Cardiac fibroblast (primary cell): ENCODE results near the gene SMIM5.

Experiments used
- DNase-seq, 2 donors: peaks; one replicate each; pipeline versions ENCODE4 v3.0.0 to v3.0.0-alpha.2; 2010; ENCODE audit warnings: low read depth in 2 of 2
- H3K4me3 ChIP-seq, 2 donors: replicated peaks in 1 of 2; 1 replicate in 1 of 2; 2 replicates in 1 of 2; pipeline ENCODE4 v1.5.1; 2011; ENCODE audit warnings: low read depth in 2 of 2, low read length in 2 of 2, mild to moderate bottlenecking in 2 of 2, moderate library complexity in 1 of 2
- CTCF ChIP-seq: IDR thresholded peaks from one replicate; pipeline ENCODE4 v1.5.1; 2011; ENCODE audit warnings: low read depth, mild to moderate bottlenecking, low read length, inconsistent platforms

Gene SMIM5

DNA sequence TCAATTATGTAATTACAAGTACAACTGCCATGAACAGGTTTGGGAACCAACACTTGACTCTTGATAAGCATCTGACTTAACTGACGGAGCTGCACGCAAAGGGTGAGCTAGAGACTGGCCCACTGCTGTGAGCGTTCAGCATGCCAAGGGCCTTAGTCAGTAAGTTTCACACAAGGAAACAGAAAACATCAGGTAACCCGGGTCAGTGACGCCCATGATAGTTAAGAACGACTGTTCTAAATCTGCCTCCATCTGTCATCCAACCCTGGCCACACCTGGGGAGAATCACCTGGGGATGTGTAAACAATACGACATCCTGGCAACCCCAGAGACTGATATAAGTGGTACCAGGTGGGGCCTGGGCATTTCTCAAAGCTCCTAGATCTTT, 12.3 kb downstream of the SMIM5 start:
- no peak for DNase-seq
- TF ChIP-seq CTCF, result no peak
- no peak overlapping the region for H3K4me3 ChIP-seq

DNA sequence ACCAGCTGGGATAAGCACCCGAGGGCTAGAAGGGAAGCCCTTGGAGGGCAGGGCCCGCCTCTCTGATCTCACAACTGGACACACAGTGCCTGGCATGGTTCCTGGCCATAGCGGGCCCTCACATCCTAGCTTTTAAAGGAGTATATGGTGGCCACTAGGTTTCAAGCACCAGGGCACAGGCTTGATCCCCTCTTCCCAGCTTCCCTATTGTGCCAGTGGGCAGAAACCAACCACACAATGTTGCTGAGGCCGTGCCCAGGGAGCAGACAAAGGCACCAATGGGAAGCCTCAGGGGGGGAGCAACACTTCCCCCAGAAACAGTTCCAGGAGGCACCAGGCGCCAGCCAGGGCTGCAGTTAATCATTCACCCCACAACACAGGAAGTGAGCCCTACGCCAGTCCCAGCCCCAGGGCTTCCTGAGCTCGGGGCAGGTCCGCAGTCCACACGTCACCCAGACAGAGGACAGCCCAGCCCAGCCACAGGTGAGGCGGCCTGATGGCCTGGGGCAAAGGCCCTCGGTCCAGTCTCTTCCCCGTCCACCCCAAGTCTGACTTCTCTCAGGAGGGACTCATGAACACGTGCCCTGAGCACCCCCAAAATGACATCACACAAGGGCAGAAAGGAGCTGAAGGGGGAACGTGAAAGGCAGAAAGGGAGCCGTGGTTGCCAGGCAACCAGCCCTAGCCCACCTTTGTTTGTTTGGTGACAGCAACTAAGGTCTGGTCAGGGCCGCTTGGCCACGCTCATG, 12.8 kb downstream of the SMIM5 start:
- TF ChIP-seq CTCF, result no peak
- no peak overlapping the region for H3K4me3 ChIP-seq
- no peak for DNase-seq

DNA sequence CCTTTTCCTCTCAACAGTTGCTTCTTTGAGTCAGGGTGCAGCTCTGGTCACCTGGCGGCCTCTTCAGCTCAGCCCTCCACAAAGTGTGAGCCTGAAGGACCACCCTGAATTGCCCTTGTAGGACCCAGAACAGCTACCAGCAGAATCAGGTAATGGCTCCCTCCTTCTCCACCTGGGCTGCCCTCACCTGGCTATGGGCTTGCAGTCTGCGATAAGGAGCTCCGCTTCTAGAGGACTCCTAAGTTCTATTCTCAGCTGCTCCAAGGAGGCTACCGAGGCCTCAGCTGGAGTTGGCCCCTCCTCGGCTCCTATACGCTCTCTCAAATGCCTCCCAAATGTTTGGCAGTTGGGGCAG, 13.4 kb downstream of the SMIM5 start:
- no peak for DNase-seq
- TF ChIP-seq CTCF, result no peak
- no peak overlapping the region for H3K4me3 ChIP-seq

DNA sequence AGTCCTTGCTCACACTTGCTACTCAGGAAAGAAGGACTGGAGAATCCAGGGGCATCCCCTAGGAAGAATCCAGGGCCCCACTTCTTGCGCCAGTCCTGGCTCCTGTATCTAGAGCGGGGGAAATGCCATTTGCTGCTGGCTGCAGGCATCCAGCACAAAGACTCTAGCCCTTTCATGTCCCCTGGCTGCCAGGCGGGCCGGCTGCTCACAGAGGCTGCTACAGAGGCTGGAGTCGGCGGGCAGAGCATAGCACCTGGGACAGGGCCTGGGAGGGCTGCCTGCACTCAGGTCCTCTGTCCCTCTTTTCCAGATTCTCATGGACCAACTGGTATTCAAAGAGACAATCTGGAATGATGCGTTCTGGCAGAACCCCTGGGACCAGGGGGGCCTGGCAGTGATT, 13.8 kb downstream of the SMIM5 start:
- no peak for DNase-seq
- no peak for TF ChIP-seq CTCF
- H3K4me3 ChIP-seq, result no peak overlapping the region

DNA sequence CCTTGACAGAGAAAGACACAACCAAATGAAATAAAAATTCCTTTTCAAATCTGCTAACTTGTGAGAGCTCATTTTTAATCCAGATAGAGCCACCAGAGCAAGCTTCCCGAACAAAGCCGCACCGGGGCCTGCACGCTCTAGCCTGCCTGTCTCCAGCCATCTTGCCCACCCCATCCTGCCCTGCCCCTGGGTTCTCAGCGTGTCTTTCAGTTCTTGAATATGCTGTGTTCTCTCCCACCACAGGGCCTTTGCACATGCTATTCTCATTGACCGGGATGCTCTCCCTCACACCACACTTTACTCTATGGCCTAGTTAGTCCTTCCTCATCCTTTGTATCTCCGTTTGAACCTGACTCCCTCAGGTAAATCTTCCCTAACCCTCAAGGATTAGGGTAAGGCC, 14.7 kb downstream of the SMIM5 start:
- no peak overlapping the region for H3K4me3 ChIP-seq
- TF ChIP-seq CTCF, result no peak
- DNase-seq, result no peak

DNA sequence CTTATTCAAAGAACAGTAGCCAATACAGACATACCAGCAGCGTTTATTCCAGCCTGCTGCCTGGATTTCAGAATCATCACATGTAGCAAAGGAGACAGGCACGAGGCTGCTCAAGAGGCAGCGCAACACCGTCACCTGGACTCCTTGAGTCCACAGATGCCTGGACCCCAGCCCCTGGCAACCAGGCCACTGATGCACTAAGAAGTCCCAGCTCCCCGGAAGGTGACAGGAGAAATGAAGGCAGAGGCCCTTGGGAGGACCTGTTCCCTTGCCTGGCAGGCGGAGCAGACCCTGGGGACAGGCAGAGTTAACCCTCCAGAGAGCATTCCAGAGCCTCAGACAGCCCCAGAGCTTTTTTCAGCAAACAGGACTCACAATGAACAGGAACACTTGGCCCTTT, 16.5 kb downstream of the SMIM5 start:
- DNase-seq, result no peak
- no peak overlapping the region for H3K4me3 ChIP-seq
- no peak for TF ChIP-seq CTCF

- H3K4me3 ChIP-seq, result no peak overlapping the region
- no peak for TF ChIP-seq CTCF
- no peak for DNase-seq
These were observed 17.6 kb downstream of the SMIM5 start for GRCh38 chr17:75650874-75651273.
